ENCODE data around the gene RFX4.

The RFX4 gene

DNA sequence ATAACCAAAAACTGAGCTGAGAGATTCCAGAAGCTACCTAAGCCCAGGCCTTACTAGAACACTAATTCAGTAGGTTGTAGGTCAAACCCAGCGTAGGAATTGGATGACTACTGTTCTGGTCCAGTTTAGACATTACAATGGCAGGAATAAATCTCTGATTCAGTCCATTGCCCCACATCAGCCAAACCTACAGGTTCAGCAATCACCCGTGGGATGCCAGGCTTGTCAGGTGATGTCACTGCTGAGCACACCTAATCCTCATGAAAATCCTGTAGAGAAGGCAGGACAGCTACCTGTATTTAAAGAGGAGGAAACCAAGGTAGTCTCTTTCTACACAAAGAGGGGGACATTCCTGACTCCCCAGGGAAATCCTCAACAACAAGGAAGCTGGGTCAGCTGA, 63.7 kb downstream of the RFX4 start:
- DNase-seq (ENCODE audit: low read depth in 2 of 2) = no peak

DNA sequence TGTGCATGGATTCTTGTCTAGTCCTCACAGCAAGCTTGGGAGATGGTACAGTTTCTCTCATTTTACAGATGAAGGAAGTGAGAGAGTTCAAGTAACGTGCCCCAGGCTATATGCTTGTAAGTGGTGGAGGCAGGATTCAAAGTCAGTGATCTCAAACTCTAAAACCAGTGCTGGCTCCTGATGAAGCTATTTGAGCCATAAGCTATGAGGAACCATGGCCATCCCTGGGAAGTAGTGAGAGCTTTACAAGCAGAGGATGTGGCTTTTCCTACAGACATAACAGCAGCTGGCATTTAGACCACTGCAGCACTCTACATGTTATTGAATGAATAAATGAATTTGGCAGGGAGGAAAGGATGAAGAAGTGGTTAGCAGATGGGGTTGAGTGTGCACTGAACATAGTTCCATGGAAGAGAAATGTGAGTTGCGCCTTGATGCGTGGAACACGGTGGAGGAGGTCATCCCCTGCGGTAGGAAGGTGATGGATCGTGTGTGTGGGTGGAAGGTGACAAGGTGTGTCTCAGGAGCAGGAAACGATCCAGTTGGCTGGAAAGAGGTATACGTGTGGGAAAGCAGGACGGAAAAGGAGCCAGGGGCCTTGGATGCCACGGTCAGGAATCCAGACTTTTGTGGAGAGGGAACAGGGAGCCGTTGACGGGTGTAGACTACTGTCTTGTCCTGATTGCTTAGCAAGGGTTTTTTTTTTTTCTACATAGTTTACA, 65.2 kb downstream of the RFX4 start:
- DNase-seq (ENCODE audit: low read depth in 2 of 2) = no peak

DNA sequence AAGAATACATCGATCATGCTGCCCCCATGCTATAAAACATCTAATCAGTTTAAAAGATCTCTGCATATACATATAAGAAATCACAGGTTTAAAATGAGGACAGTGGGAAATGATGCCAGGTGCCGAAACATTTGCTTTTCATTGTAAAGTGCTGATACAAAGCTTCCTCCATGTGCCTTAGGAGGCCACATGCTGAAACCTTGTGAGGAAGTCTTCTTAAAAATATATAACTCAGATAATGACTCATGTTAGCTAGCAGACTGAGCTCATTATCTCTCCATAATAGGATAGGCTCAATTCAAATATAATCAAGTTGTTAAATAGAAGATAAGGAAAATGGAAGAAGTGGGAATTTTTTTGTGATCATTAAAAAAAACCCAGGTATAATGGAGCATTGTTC, 65.9 kb downstream of the RFX4 start:
- no peak for DNase-seq (ENCODE audit: low read depth in 2 of 2)

- DNase-seq (ENCODE audit: low read depth in 2 of 2) = no peak
Observed at GRCh38 chr12:106651552-106651951, 68.7 kb downstream of the RFX4 start.

GRCh38 chr12:106652510-106653015, 69.8 kb downstream of the RFX4 start:
- no peak for DNase-seq (ENCODE audit: low read depth in 2 of 2)

DNA sequence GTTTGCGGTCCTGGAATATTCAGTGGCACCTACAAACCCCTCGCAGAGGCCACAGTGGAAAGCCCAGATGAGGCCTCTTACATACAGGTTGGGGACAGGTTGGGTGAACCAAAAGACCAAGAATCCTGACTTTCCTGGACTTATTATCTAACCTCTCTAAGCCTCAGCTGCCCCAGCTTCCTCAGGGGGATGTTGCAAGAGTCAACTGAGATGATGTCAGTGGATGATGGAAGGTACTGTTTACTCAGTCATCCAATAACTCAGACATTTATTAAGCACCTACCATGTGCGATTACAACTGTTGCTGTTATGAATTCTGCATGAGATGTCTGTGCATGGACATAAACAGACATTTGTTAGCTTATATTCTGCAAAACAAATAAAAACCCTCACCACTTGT, 72.8 kb downstream of the RFX4 start:
- no peak for DNase-seq (ENCODE audit: low read depth in 2 of 2)

DNA sequence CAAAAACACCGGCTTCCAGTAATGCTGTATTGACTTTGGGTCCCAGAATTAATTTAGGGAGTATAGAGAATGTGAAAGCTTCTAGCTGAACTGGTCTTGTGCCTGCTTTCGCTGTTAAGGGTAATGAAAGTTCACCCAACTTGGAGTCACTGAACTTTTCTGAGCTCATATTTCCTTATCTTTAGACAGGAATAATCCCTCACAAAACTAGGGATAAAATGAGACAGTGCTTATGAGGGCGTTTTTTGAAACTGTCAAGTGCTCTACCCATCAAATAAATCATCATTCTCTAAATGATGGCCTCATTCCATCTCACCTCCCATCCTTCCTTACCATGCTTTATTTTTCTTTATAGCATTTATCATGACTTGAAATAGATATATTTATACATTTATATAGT, 74.7 kb downstream of the RFX4 start:
- no peak for DNase-seq (ENCODE audit: low read depth in 2 of 2)

DNA sequence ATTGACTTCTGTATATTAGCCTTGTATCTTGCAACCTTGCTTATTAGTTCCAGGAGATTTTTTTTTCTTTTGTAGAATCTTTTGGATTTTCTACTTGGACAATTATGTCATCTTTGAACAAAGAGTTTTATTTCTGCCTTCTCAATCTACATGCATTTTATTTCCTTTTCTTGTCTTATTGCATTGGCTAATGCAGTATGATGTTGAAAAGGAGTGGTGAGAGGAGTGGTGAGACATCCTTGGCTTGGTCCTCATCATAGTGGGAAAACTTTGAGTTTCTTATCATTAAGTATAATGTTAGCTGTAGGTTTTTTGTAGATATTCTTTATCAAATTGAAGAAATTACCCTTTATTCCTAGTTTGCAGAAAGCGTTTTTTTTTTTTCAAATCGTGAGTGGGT, 80.6 kb downstream of the RFX4 start:
- no peak for DNase-seq (ENCODE audit: low read depth in 2 of 2)

- no peak for DNase-seq (ENCODE audit: low read depth in 2 of 2)
Observed at GRCh38 chr12:106669216-106669615, 86.4 kb downstream of the RFX4 start.

DNA sequence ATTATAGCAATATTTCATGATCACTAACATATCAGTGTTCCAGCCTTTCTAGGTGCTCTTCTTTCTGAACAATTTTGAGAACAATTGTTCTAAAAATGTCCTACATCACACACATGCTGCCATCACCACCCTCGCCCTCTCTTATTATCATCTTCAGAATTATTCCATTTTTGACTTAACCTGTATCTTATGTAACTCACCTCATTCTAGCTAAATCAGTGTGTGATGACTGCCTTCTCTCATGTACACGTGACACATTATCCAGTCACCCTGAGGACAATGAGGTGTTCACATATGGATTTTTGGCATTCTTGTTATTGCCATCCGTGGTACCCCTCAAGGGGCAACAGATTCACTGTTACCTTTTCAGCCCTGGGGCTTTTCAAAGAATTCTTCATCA, 87.3 kb downstream of the RFX4 start:
- no peak for DNase-seq (ENCODE audit: low read depth in 2 of 2)

- DNase-seq (ENCODE audit: low read depth in 2 of 2) = no peak
Observed at GRCh38 chr12:106671840-106672239, 89.0 kb downstream of the RFX4 start.

GRCh38 chr12:106672314-106673025, 89.7 kb downstream of the RFX4 start:
- DNase-seq (ENCODE audit: low read depth in 2 of 2) = no peak

GRCh38 chr12:106673141-106673540, 90.3 kb downstream of the RFX4 start:
- DNase-seq (ENCODE audit: low read depth in 2 of 2) = no peak

- DNase-seq (ENCODE audit: low read depth in 2 of 2) = no peak
Observed at GRCh38 chr12:106675651-106676435, 93.0 kb downstream of the RFX4 start.

DNA sequence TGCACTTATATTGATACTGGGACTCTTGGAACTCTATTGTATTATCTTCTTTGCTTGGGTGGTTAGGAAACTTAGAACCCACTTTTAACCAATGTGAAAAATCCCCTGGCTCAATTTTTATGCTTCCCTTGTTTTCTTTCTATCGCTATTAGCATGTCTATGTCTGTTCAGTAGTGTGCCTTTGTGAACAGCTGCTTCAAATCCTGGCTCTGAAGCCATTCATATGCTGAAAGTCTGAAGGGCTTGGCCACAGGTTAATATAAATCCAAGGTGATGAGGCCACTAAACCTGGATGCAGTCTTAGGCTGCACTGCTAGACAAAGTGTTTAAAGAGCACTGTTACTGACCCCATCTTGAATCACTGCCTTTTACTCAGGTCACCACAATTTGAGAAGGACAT, 96.8 kb downstream of the RFX4 start:
- DNase-seq (ENCODE audit: low read depth in 2 of 2) = no peak

GRCh38 chr12:106680280-106680679, 97.5 kb downstream of the RFX4 start:
- DNase-seq (ENCODE audit: low read depth in 2 of 2) = no peak

GRCh38 chr12:106681210-106681609, 98.4 kb downstream of the RFX4 start:
- DNase-seq (ENCODE audit: low read depth in 2 of 2) = no peak

DNA sequence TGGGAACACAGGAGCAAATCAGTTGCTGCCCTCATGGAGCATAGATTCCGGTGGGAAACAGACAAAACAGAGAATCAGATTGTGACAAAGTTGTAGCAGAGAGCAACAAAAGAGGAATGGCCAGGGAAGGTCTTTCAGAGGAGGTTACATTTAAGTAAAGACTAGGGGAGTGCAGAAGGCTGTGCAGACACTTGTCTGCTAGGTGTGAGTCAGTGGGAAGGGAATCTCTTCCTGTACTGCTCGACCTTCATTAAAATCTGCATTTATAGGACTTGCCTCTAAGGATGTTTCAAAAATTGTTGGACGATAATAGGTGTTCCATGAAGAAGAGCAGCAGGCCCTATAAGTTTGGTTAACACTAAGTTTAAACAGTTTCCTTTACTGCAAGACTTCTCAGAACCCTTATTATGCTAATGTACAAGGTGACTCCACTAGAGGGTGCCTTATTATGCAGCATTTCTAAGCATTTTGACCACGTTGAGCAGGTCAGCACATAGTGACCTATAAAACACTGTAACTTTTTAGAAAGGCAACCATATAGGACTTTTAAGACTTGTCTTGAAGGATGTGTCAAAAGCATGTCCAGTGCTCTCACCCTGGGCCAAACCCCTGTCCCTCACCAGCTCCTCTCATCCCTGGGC, 99.9 kb downstream of the RFX4 start:
- no peak for DNase-seq (ENCODE audit: low read depth in 2 of 2)

DNA sequence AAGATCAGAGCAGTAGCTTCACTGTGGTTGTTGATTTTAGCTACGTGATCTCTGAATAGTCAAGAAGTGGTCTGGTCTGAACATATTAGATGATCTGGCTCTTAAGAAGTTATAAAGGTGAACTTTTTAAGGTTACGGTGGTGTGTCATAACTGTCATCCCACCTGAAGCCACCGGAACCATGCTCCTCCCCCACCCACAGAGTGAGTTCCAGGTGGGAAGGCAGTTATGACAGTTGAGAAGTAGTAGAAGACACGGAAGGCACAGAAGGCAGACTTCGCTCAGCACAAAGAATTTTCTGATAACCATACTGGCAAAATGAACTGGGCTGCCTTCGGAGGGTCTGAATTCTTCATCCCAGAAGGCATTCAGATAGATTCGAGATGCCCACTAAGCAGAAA, 101.7 kb downstream of the RFX4 start:
- DNase-seq (ENCODE audit: low read depth in 2 of 2) = no peak

DNA sequence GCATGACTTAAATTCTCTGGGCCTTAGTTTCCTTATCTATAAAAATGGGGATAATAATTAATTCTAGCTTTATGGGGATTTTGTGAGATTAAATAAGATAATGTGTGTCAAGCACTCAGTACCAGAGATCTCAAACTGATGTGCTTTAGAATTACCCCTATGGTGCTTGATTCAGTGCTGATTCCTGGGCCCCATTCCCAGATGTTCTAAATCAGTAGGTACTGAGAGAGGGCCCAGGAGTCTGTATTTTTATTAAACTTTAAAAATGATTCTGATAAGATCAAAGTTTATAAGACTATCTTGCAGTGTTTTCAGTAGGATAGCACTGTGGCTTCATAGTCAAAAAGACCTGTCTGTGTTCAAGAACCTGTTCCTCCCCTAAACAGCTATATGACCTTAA, 102.6 kb downstream of the RFX4 start:
- no peak for DNase-seq (ENCODE audit: low read depth in 2 of 2)

- no peak for DNase-seq (ENCODE audit: low read depth in 2 of 2)
Observed at GRCh38 chr12:106687672-106688071, 104.9 kb downstream of the RFX4 start.

Measured in stimulated activated CD8-positive, alpha-beta memory T cell treated with anti-CD3 and anti-CD28 coated beads, Interleukin-15, amount 100 ng/mL, for 4 hours (primary cell).